Astrocyte (in vitro differentiated cells and primary cell): ENCODE results near the gene FGF22.

ENCODE experiments used
- CTCF ChIP-seq: IDR thresholded peaks from 2 replicates; pipeline ENCODE4 v1.5.1; 2011; ENCODE audit warnings: low read depth, mild to moderate bottlenecking, inconsistent platforms, low read length, moderate library complexity; ENCODE audit not compliant: insufficient read depth
- EZH2 ChIP-seq: IDR thresholded peaks from 2 replicates; pipeline ENCODE4 v1.6.1; 2012; ENCODE audit warnings: mild to moderate bottlenecking, low read length, inconsistent platforms; ENCODE audit not compliant: insufficient read depth

GRCh38 chr19:629961-630714 is 9.5 kb upstream of the FGF22 start:
- TF ChIP-seq CTCF = no peak
- TF ChIP-seq EZH2 = no peak
